Measurements from ENCODE around the gene GK. TPM values are rescaled to one million over a fixed set of nuclear protein-coding genes. Genes with fewer than 3 reads are reported as not detected.

GK gene
- total RNA-seq, 1 donor from 2014 or later: 14.2 TPM

GRCh38 chrX:30693999-30694650, 40.9 kb downstream of the GK start:
- Histone ChIP-seq H3K27me3 (no peaks in the 10 kb centered on the region), H3K4me3 (no peak overlapping the region), H3K27ac (no peak overlapping the region), H3K9me3 (no peaks in the 10 kb centered on the region), H3K36me3 (no peaks in the 10 kb centered on the region), H3K4me1 (no peaks in the 10 kb centered on the region)
- TF ChIP-seq CTCF (IDR thresholded peaks at IDR 0.05): no peak
- no peak for DNase-seq (ENCODE audit: low spot score in 2 of 2)
- intact Hi-C loops (cut with DNase I): no loop called here

GRCh38 chrX:30702736-30703135, 49.5 kb downstream of the GK start:
- Histone ChIP-seq H3K27ac (no peak overlapping the region), H3K36me3 (no peaks in the 10 kb centered on the region), H3K4me1 (no peaks in the 10 kb centered on the region), H3K27me3 (no peaks in the 10 kb centered on the region), H3K4me3 (no peak overlapping the region), H3K9me3 (no peaks in the 10 kb centered on the region)
- intact Hi-C loops (cut with DNase I): no loop called here
- no peak for DNase-seq (ENCODE audit: low spot score in 2 of 2)
- TF ChIP-seq CTCF (IDR thresholded peaks at IDR 0.05): no peak

DNA sequence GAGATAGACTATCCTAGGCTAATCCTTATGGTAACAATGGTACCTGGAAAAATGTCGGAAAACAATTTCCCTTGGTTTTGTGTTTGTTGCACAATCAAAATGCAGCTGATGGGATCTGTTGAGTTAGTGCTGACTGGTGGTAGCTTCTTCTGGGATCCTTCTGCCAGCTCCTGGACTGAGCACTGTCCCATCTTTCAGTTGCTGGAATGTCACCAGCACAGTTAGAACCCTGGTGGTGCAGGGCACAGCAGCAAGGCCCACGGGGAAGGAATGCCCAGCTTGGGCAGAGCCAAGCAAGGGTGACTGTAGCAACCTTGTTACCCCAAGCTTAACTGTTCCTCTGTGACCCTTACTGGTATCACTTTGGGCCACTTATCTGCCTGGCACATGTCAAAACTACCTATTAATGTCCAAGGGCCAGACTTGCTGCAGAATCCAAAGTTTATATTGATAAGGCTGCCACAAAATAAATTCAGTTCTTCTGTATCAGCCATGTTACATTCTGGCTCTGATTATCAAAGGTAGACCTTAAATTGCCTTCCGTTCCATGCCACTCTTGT, 53.1 kb downstream of the GK start:
- Histone ChIP-seq H3K4me1 (no peaks in the 10 kb centered on the region), H3K27ac (no peak overlapping the region), H3K4me3 (no peak overlapping the region), H3K27me3 (no peaks in the 10 kb centered on the region), H3K9me3 (no peaks in the 10 kb centered on the region), H3K36me3 (no peaks in the 10 kb centered on the region)
- intact Hi-C loops (cut with DNase I): no loop called here
- DNase-seq (ENCODE audit: low spot score in 2 of 2): no peak
- TF ChIP-seq CTCF (IDR thresholded peaks at IDR 0.05): no peak

DNA sequence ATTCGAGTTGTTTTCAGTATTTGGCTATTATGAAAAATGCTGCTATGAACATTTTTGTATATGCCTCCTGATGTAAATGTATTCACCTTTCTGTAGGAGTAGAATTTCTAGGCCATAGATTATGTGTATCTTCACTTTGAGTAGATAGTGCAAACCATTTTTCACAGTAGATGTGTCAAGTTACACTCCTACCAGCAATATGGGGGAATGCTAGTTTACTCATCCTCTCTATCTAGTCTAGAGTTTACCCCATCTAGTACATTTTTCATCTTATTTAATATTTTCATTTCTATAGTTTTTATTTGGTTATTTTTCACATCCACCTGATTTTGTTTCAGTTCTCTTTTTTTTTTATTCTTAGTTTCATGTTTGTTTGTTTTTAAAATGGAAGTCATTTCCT, 59.0 kb downstream of the GK start:
- Histone ChIP-seq H3K9me3 (no peaks in the 10 kb centered on the region), H3K4me1 (no peaks in the 10 kb centered on the region), H3K36me3 (no peaks in the 10 kb centered on the region), H3K27ac (no peak overlapping the region), H3K4me3 (no peak overlapping the region), H3K27me3 (no peaks in the 10 kb centered on the region)
- no peak for DNase-seq (ENCODE audit: low spot score in 2 of 2)
- intact Hi-C loops (cut with DNase I): loop anchor here (2.0 kb wide), 1 partner anchor 141 kb away; no protein-coding TSS in a partner anchor
- no peak for TF ChIP-seq CTCF (IDR thresholded peaks at IDR 0.05)

DNA sequence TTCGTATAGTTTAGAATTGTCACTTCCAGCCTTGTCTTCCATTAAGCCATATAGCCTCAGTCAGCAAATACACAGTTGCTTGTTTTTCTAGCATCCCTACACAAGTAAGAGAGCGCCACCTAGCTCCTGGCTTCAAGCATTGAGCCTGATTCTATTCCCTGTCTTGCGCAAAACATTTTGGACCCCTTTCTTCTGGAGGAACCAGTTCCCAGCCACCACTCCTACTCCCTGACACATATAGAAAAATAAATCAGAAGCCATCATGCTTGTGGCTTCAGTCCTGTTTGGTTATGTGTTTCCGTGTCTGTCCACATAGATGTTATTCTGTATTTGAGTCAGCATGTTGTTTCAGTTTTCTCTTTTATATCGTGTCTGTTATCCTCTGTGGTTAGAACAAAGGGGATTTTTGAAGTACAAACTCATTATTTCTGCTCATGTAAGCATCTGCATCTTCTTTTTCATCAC, 59.9 kb downstream of the GK start:
- Histone ChIP-seq H3K4me1 (no peaks in the 10 kb centered on the region), H3K27me3 (no peaks in the 10 kb centered on the region), H3K36me3 (no peaks in the 10 kb centered on the region), H3K4me3 (no peak overlapping the region), H3K9me3 (no peaks in the 10 kb centered on the region), H3K27ac (no peak overlapping the region)
- DNase-seq (ENCODE audit: low spot score in 2 of 2): peak in 1 of 2 donors; percentile 67
- intact Hi-C loops (cut with DNase I): loop anchor here (2.0 kb wide), 1 partner anchor 142 kb away; no protein-coding TSS in a partner anchor
- peak in 2 of 3 experiments; percentile 9 to 48 for TF ChIP-seq CTCF (IDR thresholded peaks at IDR 0.05)
